Stimulated activated CD4-positive, alpha-beta T cell treated with anti-CD3 and anti-CD28 coated beads, Interleukin-12 subunit alpha, Interleukin-12 subunit beta, amount 100 ng/mL, for 24 hours (primary cell): Measurements from ENCODE around the gene CPAMD8.
"Not testable (repeated sequence)": the region's sequence is repeated elsewhere in the genome, so short reads cannot be mapped to it uniquely, and the experiment has no call there.

ENCODE experiments used
- DNase-seq, 2 experiments: peaks; one replicate each; pipeline ENCODE4 v3.0.0-alpha.2; 2020; ENCODE audit warnings: low read depth in 2 of 2

The CPAMD8 gene

GRCh38 chr19:17041976-17042375, 15.4 kb upstream of the CPAMD8 start:
- no peak for DNase-seq

GRCh38 chr19:17037966-17038500, 11.4 kb upstream of the CPAMD8 start:
- DNase-seq, result no peak

- DNase-seq, result no peak
Observed at GRCh38 chr19:17037184-17037583, 10.6 kb upstream of the CPAMD8 start.

GRCh38 chr19:17036640-17037039, 10.0 kb upstream of the CPAMD8 start:
- DNase-seq, result no peak

GRCh38 chr19:17035842-17036424, 9.3 kb upstream of the CPAMD8 start:
- no peak for DNase-seq

- DNase-seq, result no peak
Observed at GRCh38 chr19:17031741-17032140, 5.1 kb upstream of the CPAMD8 start.

GRCh38 chr19:17027535-17027975, 945 bp upstream of the CPAMD8 start:
- DNase-seq, result no peak

- DNase-seq, result no peak
Observed at GRCh38 chr19:17025991-17026658, 485 bp downstream of the CPAMD8 start.

GRCh38 chr19:17025361-17025760, 1.2 kb downstream of the CPAMD8 start:
- DNase-seq, result no peak

- not testable (repeated sequence) for DNase-seq
Observed at GRCh38 chr19:17024941-17025340, 1.7 kb downstream of the CPAMD8 start.

GRCh38 chr19:17023805-17024204, 2.8 kb downstream of the CPAMD8 start:
- no peak for DNase-seq

GRCh38 chr19:17022738-17023137, 3.9 kb downstream of the CPAMD8 start:
- no peak for DNase-seq

GRCh38 chr19:17021793-17022590, 4.6 kb downstream of the CPAMD8 start:
- no peak for DNase-seq

GRCh38 chr19:17021328-17021727, 5.3 kb downstream of the CPAMD8 start:
- no peak for DNase-seq

- DNase-seq, result no peak
Observed at GRCh38 chr19:17020823-17021222, 5.8 kb downstream of the CPAMD8 start.

- no peak for DNase-seq
Observed at GRCh38 chr19:17020385-17020784, 6.2 kb downstream of the CPAMD8 start.

GRCh38 chr19:17014212-17014861, 12.3 kb downstream of the CPAMD8 start:
- DNase-seq, result not testable (repeated sequence)

GRCh38 chr19:17011485-17011884, 15.1 kb downstream of the CPAMD8 start:
- DNase-seq, result no peak

- DNase-seq, result no peak
Observed at GRCh38 chr19:17006579-17006978, 20.0 kb downstream of the CPAMD8 start.

- DNase-seq, result no peak
Observed at GRCh38 chr19:17005000-17005399, 21.6 kb downstream of the CPAMD8 start.

GRCh38 chr19:17004386-17004785, 22.2 kb downstream of the CPAMD8 start:
- DNase-seq, result no peak

- no peak for DNase-seq
Observed at GRCh38 chr19:17002455-17002854, 24.2 kb downstream of the CPAMD8 start.
